Gastrocnemius medialis (tissue), 4 donors: ENCODE measurements around the gene TMEM14A.
"Not testable (repeated sequence)": the region's sequence is repeated elsewhere in the genome, so short reads cannot be mapped to it uniquely, and the experiment has no call there.

Source experiments
- POLR2A ChIP-seq, 2 donors: fragments of 450-650 bp; IDR thresholded peaks; one replicate each; pipeline ENCODE4 v1.6.1; 2017; ENCODE audit warnings: antibody characterized with exemption in 2 of 2, mild to moderate bottlenecking in 2 of 2, moderate library complexity in 2 of 2
- TF ChIP-seq, protein P1 (sequence below), 5 experiments: fragments of 450-650 bp in 3 of 5; fragments of 200-600 bp in 2 of 5; sonication (generic) in 2 of 5; IDR thresholded peaks in 4 of 5; conservative IDR thresholded peaks in 1 of 5; 1 replicate in 4 of 5; 2 replicates in 1 of 5; pipeline ENCODE4 v1.5.1; 2016 to 2019; ENCODE audit warnings: antibody characterized with exemption in 5 of 5, mild to moderate bottlenecking in 3 of 5, moderate library complexity in 3 of 5

DNA sequence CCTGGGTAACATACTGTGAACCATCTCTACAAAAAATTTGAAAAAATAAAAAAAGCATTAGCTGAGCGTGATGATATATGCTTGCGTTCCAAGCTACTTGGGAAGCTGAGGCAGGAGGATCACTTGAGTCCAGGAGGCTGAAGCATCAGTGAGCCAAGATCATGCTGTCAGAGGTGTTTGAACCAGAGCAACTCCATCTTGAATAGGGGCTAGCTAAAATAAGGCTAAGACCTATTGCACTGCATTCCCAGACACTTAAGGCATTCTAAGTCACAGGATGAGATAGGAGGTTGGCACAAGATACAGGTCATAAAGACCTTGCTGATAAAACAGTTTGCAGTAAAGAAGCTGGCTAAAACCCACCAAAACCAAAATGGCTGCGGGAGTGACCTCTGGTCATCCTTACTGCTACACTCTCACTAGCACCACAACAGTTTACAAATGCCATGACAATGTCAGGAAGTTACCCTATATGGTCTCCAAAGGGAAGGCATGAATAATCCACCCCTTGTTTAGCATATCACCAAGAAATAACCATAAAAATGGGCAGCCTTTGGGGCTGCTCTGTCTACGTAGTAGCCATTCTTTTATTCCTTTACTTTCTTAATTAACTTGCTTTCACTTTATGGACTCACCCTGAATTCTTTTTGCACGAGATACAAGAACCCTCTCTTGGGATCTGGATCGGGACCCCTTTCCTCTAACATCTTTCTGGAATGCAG lies 34.0 kb downstream of the TMEM14A start:
- TF ChIP-seq, protein P1, sequence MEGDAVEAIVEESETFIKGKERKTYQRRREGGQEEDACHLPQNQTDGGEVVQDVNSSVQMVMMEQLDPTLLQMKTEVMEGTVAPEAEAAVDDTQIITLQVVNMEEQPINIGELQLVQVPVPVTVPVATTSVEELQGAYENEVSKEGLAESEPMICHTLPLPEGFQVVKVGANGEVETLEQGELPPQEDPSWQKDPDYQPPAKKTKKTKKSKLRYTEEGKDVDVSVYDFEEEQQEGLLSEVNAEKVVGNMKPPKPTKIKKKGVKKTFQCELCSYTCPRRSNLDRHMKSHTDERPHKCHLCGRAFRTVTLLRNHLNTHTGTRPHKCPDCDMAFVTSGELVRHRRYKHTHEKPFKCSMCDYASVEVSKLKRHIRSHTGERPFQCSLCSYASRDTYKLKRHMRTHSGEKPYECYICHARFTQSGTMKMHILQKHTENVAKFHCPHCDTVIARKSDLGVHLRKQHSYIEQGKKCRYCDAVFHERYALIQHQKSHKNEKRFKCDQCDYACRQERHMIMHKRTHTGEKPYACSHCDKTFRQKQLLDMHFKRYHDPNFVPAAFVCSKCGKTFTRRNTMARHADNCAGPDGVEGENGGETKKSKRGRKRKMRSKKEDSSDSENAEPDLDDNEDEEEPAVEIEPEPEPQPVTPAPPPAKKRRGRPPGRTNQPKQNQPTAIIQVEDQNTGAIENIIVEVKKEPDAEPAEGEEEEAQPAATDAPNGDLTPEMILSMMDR (IDR thresholded peaks at IDR 0.05 in 4 of 5, conservative IDR thresholded peaks at IDR 0.05 in 1 of 5), result not testable (repeated sequence)
- not testable (repeated sequence) for TF ChIP-seq POLR2A (IDR thresholded peaks at IDR 0.05)
